ENCODE results near the gene GLUL. TPM values are rescaled to one million over a fixed set of nuclear protein-coding genes. Genes with fewer than 3 reads are reported as not detected.
A peak's percentile ranks its signal among the peaks of the same experiment; 100 is the strongest.

Gene GLUL
- total RNA-seq = 418 TPM

DNA sequence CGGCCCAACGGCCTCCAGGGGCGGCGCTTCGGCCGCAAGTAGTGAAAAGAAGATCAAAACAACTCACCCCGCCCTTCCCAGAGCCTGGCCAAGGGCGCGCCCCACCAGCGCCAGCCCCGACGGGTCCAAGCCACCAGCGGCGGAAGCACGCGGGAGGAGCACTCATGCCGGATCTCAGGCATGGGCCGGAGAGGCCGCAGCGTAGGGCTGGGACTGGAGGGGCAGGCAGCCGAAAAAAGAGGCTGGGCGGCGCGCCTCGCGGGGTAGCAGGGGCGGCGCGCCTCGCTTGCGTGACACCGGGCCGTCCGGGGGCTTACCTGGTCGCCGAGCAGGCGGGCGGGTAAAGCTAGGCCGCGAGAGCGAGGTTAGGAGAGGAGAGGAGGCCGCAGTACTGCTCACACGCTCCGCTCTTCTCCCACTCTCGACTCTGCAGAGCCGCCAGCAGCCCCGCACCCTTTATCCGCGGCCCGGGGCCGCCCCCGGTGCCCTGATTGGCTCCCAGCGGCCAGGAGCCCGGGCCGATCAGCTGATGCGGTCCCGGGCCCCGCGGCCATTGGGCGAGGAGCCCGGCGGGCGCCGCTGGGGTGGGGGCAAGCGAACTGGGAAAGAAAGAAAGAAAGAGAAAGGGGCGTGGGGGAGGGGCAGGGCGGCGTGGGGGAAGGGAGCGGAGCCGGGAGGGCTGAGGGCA, at the start of gene GLUL:
GLUL (minus strand) TSS at position 429 of the 688 bp plus-strand sequence. CDS start 3,053 bp downstream, outside the sequence.
- DNase-seq (ENCODE audit: low spot score) = peak; percentile 96

DNA sequence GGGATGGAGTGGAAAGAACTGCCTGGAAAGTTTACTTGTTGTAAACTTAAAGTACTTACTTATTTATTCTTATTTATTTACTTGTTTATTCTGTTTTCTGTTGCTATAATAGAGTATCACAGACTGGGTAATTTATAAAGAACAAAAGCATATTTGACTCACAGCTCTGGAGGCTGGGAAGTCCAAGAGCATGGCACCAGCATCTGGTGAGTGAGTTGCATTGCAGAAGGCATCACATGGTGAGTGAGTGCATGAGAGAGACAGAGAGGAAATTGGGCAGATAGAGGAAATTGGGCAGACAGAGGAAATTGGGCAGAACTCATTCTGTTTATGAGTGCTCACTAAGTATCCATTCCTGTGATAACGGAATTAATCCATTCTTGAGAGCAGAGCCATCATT, 46.7 kb upstream of the GLUL start:
- DNase-seq (ENCODE audit: low spot score) = no peak

DNA sequence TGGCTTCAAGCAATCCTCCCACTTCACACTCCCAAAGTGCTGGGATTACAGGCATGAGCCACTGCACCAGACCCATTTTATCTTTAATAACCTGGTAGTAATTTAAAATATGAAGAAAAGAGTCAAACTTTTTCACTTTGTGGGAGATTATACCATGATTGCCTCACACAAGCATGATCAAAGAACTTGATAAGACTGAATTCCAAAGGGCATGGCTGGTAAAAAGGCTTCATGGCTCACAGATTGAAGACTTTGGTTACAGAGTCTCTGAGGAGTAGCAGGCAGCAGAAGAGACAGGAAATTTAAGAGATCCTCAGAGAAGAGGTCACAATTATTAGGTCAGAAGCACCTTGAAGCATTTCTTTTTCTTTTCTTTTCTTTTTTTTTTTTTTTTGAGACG, 42.0 kb upstream of the GLUL start:
- no peak for DNase-seq (ENCODE audit: low spot score)

DNA sequence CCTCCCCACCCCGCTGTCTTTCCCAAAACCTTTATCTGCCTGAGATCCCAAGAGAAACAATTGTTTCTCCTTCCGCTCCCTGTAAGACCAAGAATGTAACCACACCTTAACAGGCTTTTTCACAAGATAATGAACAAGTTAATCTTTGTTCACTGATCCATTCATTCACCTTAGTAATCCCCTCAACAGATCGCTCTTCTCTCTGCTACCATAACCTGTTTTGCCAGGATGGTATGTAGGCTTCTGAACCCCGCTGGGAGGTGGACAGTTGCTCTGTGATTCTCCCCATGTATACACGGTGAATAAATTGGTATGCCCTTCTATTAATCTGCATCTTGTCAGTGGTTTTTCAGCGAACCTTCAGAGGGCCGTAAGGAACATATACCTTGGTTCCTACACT, 39.7 kb upstream of the GLUL start:
- no peak for DNase-seq (ENCODE audit: low spot score)

DNA sequence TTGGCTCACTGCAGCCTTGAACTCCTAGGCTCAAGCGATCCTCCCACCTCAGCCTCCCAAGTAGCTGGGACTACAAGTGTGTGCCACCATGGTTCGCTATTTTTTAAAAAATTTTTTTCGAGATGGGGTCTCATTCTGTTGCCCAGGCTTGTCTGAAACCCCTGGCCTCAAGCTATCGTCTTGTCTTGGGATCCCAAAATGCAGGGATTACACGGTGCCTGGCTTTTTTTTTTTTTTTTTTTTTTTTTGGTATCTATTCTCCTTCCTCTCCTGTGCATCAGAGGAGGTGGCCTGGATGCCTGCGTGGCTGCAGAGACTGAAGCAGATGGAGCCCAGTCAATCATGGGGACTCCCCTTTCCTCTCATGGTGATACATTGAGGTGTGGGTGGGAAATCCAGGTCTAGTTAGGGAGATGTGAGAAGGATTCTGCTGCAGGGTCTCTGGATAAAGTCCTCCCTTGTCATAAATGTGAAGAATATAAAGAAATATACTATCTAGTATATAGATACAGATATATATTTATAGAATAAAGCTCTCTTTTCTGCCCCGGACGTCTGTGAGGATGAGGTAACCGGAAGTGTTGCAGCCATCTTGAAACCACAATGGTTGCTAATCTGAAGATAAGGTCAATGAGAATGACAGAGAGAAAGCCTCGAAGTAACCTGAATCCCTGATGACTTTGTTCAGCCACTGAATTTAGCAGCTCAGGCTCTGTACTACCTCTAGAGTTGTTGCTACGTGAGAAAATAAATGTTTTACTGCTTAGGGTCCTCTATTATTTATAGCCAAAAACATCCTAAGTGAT, 38.9 kb upstream of the GLUL start:
- DNase-seq (ENCODE audit: low spot score) = no peak

DNA sequence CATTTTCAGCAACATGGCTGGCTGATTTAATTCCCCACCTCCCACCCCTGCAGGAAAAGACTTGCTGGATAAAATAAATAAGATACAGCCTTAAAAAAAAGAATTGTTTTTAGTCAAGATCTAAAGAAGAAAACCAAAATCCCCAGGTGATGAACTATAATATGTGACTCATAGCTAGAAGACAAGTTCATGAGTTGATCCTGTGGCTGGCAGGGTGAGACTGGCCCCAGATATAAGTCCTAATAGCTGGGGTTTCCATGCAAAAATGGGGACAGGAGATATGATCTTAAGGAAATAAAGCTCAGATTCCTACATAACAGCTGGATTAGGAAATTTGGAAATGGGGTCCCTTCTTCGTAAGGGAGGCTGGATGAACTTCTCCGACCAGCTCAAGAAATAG, 36.5 kb upstream of the GLUL start:
- no peak for DNase-seq (ENCODE audit: low spot score)

DNA sequence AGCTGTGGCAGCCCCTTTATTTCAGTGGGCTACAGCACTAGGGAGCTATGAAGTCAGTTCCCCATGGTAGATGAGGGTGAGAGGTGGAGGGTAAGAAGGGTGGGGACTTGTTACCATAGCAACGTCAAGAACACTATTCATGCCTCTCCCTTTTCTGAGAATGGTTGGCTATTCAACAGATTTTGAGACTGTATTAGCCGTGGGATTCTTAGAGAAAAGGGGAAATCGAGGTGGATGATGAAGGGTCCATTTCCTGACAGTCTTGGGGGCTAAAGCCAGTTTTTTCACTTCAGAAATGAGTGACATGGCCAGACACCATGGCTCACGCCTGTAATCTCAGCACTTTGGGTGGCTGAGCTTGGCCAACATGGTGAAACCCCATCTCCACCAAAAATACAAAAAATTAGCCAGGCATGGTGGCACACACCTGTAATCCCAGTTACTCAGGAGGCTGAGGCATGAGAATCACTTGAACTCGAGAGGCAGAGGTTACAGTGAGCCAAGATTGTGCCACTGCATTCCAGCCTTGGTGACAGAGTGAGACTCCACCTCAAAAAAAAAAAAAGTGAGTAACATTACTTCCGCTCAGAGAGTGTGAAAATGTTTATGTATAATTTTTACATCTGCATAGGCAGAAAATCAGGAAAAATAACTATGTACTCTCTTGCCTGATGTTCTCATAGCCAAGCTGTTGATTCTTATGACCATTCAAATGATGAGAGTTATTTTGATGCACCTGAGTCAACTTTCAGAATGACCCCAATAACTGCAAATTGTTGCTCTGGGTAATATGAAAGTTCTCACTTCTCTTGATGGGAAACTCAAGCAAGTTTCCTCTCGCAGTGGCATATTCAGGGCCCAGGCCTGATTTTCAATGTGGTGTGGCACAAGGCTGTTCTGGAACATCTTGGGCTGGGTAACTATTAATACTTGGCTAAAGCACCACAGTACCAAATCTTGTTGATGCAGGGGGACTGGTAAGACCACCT, 35.1 kb upstream of the GLUL start:
- DNase-seq (ENCODE audit: low spot score) = no peak

DNA sequence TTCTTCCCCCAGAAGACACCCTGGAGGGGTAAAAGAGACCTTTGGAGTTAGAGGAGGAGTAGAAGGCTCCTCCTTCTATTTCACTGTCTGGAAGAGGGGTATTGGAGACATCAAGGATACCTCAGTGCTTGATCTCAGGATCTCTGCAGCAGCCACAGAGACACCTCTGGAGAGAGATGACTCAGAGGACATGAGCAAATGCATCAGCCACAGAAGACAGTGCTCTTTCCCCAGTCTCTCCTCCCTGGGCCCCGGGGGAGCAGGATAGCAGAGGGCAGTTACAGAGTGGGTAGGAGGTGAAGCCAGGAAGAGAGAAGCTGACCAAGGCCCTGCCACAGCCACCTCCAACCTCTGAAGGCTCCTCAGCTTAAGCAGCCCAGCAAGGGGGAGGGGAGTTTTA, 24.2 kb upstream of the GLUL start:
- no peak for DNase-seq (ENCODE audit: low spot score)

DNA sequence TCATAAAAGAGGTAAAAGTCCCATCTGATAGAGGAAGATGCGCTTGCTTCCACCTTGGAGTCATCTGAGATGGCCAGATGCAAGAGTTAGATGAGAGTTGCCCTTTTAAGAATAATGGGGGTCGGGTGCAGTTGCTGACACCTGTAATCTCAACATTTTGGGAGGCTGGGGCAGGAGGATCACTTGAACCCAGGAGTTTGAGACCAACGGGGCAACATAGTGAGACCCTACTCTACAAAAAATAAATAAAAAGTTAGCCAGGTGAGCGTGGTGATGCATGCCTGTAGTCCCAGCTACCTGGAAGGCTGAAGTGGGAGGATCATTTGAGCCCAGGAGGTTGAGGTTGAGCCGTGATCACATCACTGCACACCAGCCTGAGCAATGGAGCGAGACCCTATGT, 22.4 kb upstream of the GLUL start:
- no peak for DNase-seq (ENCODE audit: low spot score)

DNA sequence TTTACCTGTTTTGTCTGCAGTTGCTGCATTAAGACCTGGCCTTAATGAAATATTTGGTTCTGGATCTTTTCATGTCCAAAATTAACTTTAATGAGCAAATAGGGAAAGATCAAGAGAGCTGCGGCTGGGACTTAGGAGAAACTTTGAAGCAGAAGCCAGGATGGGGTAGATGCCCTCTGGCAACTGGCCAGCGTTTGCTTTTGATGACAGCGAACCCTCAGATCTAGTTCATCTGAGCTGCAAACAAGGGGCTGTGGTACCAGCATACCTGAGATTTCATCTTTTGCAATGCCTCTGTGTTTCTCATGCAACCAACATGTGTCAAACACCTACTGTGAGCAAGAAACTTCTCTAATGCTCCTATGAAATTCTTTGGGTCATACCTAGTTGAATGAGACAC, 21.9 kb upstream of the GLUL start:
- DNase-seq (ENCODE audit: low spot score) = no peak

DNA sequence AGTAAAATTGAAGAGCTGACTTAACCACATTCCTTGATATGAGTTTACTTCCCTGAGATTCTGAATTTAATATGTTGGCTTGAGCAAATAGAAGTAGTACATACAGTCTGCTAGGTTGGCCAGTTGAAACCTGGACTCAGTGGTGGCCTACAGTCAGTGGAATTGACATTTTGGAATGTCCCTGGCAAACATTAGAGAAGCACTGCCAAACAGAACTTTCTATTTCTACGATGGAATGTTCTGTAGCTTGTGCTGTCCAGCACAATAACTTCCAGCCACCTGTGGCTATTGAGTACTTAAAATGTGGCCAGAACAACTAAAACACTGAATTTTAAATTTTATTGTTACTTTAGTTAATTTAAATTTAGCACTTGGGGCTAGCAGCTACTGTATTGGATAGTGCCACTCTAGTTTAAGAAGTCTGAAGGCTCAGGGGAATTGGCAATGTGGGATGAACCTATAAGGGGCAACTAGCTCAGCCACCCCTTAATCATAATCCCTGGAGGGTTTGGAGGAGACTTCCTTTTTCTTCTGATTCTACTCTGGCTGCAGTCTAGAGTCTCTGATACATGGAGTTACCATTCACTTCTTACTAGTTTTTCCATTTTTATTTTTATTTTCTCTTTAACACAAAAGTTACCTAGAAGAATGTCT, 19.2 kb upstream of the GLUL start:
- no peak for DNase-seq (ENCODE audit: low spot score)

DNA sequence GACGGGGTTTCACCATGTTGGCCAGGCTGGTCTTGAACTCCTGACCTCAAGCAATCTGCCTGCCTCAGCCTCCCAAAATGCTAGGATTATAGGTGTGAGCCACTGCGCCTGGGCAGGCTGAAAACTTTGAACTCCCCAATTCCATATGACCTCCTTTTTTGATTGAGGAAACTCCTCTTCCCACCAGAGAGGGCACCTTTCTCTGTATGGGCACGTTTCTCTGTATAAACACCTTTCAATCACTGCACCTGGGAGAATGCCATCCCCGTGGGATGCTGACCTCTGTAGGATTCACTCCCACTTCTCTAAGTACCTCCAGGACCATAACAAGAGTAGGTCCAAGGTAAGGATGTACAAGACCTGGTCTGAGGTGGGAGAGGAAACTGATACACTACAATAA, 18.5 kb upstream of the GLUL start:
- no peak for DNase-seq (ENCODE audit: low spot score)

DNA sequence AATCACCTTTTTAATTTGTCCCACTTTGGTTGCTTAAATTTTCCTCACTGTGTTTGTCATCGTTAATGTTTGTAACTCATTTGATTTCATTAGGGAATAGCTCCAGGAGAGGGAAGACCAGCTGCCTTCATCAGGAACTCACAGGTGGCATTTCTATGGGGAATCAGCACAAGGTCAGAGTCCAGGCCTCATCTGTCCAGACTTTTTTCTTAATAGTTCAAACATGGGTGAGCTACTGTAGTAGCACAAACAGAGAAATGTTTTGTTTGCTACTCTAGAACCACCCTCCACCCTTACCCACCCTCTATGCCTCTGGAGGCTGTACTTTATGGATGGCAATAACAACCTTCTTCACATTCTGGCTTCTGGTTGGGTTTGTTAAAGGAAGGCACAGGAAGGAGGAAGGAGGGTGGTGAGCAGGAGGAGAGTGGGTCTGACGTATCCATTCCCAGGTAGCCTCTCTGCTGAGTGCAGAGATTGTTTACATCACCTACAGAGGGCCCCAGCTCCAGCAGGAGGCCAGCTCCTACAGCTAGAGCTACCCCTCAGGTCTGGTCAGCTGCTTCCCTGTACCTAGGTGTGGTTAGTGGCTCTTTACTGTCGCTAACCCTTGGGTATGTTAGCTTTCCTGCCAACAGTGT, 17.0 kb upstream of the GLUL start:
- no peak for DNase-seq (ENCODE audit: low spot score)

DNA sequence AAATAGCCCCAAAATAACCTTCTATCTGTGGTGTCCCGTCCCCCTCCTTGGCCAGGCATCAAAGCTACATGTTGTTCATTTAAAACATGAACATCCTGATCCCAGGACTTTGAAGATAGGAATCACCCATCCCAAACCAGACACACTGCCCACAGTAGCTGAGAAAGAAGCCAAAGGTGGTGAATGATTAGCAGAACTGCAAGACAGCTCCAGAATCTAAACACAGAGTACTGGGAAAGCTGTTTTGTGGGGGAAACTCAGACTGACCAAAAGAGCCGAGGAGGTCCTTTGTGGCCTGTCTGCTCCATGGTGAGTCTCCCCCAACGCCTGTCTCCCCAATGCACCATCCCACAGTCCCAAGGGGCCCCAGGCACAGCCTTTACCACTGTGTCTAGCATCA, 16.1 kb upstream of the GLUL start:
- DNase-seq (ENCODE audit: low spot score) = no peak

DNA sequence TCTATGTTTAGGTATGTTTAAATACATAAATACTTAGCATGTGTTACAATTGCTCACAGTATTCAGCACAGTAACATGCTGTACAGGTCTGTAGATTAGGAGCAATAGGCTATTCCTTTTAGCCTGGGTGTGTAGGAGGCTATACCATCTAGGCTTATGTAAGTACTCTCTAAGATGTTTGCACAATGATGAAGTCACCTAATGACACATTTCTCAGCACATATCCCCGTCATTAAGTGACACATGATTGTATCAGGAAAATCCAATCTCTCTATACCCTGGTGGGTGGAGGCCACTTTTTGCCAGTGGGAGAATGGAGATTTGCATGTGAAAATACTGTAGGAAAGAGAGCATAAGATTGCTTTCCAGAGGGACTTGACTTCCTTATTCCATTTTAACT, 14.4 kb upstream of the GLUL start:
- no peak for DNase-seq (ENCODE audit: low spot score)

DNA sequence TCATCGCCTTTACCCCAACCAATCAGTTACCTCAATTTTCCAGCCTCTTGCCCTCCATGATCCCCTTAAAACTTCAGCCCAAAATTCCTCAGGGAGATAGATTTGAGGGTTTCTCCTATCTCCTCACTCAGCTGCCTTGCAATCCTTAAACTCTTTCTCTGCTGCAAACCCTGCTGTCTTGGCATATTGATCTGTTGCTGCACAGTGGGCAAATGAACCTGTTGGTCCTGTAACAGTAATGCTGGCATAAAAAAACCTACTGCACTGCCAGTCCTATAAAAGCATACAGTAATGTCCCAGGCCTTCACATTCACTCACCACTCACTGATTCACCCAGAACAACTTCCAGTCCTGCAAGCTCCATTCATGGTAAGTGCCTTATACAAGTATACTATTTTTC, 14.0 kb upstream of the GLUL start:
- DNase-seq (ENCODE audit: low spot score) = no peak

DNA sequence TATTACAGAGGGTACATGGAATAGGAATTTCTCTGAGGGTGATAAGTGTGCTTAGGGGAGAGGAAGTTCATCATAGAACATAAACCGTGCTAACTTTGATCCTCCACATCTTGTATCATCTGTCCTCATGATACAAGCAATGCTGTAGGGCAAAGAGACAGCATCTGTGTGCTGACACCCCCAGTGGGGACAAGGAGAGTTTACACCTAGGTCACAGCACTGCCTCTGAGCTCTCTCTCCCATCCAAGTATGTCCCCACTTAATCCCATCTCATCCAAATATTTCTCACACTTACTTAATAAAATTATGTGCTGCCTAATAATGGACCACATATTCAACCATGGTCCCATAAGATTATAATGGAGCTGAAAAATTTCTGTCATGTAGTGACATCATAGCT, 13.2 kb upstream of the GLUL start:
- DNase-seq (ENCODE audit: low spot score) = no peak

DNA sequence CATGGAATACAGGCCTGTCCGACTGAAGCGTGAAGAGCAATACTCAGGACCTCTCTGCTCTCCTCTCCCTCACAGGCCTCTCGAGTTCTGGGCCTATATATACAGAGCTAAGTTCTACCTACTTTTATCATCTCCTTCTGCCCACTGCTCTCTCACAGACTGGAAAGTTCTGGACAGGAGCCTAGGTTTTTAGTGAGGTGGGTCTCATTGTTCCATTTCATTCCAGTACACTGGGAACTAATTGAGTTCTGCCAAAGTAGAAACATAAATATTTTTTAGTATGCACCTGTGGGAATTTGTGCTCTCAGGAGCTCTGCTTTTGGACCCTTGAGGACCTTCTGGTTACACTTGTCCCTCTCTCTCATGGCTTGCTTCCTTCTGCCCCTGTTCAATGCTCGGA, 9.0 kb upstream of the GLUL start, which contains the start of gene TEDDM1:
TEDDM1 (minus strand) TSS at position 101 of the 400 bp plus-strand sequence. CDS start 182 bp downstream, outside the sequence.
- DNase-seq (ENCODE audit: low spot score) = no peak

DNA sequence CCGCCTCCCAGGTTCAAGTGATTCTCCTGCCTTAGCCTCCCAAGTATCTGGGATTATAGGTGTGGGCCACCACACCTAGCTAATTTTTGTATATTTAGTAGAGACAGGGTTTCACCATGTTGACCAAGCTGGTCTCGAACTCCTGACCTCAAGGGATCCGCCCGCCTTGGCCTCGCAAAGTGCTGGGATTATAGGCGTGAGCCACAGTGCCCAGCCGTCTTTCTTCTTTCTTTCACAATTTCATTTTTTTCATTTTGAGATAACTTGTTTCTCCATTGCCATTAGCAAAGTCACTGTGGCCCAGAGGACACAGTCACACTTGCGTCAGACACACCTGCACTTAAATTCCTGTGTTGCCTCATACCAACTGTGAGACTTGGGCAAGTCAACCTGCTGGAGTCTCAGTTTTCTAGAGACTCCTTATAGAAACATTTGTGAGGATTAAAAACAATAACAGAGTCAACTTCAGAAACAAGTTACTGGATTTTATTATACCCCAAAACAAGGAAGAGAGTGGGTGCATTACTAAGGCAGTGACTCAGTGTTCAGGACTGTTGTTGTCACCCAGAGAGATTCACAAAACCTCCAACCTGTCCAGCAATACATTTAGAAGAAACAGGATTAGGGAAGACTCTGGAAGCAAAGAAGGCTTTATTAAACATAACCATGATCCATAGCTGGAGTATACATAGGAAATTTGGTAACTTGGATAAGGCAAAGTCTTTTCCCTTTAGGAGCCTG, 6.2 kb upstream of the GLUL start:
- no peak for DNase-seq (ENCODE audit: low spot score)

DNA sequence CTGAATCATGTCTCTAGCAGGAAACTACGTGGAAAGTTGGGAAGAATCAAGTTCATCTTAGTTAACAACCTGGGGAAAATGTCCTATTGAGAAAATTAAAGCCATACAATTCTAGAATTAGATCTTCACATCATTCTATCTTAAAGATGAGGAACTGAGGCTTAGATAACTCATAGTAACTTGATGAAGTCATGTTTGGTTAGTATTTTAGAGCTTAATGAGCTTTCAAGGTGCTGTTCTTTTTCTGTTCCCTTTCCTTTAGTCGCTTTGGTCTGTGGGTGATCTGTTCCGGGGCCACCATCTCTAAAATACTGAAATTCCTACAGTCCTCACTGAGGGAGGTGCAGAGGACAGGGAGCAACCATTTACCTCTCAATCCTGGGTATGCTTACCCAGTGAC, 4.3 kb upstream of the GLUL start:
- DNase-seq (ENCODE audit: low spot score) = no peak

All from ureter (tissue), 1 donor.